A673 (cell line): ENCODE results near the gene CC2D1A.

ENCODE experiments used
- EZH2 ChIP-seq: fragments of 200-600 bp; sonication (generic); IDR thresholded peaks from 2 replicates; pipeline ENCODE4 v1.6.1; 2017; ENCODE audit warnings: borderline replicate concordance, low read depth, mild to moderate bottlenecking, mixed read lengths, antibody characterized with exemption, low read length; ENCODE audit not compliant: poor library complexity, severe bottlenecking
- TF ChIP-seq, protein P1 (sequence below): fragments of 300-800, 200-600 bp; sonication (generic); conservative IDR thresholded peaks from 2 replicates; pipeline ENCODE4 v1.5.1; 2017; ENCODE audit warnings: low read depth, mild to moderate bottlenecking, antibody characterized with exemption, low read length, moderate library complexity, mixed read lengths

GRCh38 chr19:13920940-13921747, 15.1 kb downstream of the CC2D1A start:
- TF ChIP-seq, protein P1, sequence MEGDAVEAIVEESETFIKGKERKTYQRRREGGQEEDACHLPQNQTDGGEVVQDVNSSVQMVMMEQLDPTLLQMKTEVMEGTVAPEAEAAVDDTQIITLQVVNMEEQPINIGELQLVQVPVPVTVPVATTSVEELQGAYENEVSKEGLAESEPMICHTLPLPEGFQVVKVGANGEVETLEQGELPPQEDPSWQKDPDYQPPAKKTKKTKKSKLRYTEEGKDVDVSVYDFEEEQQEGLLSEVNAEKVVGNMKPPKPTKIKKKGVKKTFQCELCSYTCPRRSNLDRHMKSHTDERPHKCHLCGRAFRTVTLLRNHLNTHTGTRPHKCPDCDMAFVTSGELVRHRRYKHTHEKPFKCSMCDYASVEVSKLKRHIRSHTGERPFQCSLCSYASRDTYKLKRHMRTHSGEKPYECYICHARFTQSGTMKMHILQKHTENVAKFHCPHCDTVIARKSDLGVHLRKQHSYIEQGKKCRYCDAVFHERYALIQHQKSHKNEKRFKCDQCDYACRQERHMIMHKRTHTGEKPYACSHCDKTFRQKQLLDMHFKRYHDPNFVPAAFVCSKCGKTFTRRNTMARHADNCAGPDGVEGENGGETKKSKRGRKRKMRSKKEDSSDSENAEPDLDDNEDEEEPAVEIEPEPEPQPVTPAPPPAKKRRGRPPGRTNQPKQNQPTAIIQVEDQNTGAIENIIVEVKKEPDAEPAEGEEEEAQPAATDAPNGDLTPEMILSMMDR: no peak
- no peak for TF ChIP-seq EZH2
